ENCODE data around the gene HMGB1. TPM values are rescaled to one million over a fixed set of nuclear protein-coding genes. Genes with fewer than 3 reads are reported as not detected.

Gene HMGB1
- total and polyA plus RNA-seq, 2 donors (not counting 1 experiment from before 2014, with no cell fraction given): 79.2 to 529 TPM

GRCh38 chr13:30415430-30416030 lies 50.2 kb downstream of the HMGB1 start:
- no peaks in the 10 kb centered on the region for H3K36me3 ChIP-seq (replicated peaks in 1 of 2; ENCODE audit: control extremely low read depth in 1 of 2, control insufficient read depth in 1 of 2, extremely low read depth in 1 of 2, insufficient read depth in 2 of 2, low read length in 1 of 2)
- H3K27me3 ChIP-seq (replicated peaks in 1 of 4; ENCODE audit: control extremely low read depth in 1 of 4, control insufficient read depth in 3 of 4, insufficient read depth in 4 of 4, low read length in 3 of 4): no peaks in the 10 kb centered on the region
- Mint-ChIP-seq H3K27ac (peak overlapping the region; percentile 91), H3K27me3 (no peaks in the 10 kb centered on the region), H3K9me3 (ENCODE audit: insufficient read depth) (no peaks in the 10 kb centered on the region), H3K4me1 (peaks cover 79% of the 10 kb centered on the region), H3K4me3 (peak overlapping the region; percentile 80)
- H4K20me1 ChIP-seq (ENCODE audit: control insufficient read depth, insufficient read depth, low read length, poor library complexity, severe bottlenecking): no peaks in the 10 kb centered on the region
- intact Hi-C loops (cut with micrococcal nuclease): no loop called here
- H2AFZ ChIP-seq (ENCODE audit: insufficient read depth, low read depth, low read length, poor library complexity, severe bottlenecking): peak overlapping the region; percentile 72
- peak overlapping the region; percentile 71 for H3K4me2 ChIP-seq (replicated peaks; ENCODE audit: low read depth, low read length, poor library complexity, severe bottlenecking)
- H3K4me1 ChIP-seq (ENCODE audit: control insufficient read depth in 2 of 2, insufficient read depth in 2 of 2, low read length in 2 of 2): peaks cover 44 to 70% of the 10 kb centered on the region in 2 donors
- no peaks in the 10 kb centered on the region for H3K9me3 ChIP-seq (ENCODE audit: control extremely low read depth in 1 of 3, control insufficient read depth in 2 of 3, insufficient read depth in 1 of 3, low read length in 2 of 3)
- TF ChIP-seq, protein P1, sequence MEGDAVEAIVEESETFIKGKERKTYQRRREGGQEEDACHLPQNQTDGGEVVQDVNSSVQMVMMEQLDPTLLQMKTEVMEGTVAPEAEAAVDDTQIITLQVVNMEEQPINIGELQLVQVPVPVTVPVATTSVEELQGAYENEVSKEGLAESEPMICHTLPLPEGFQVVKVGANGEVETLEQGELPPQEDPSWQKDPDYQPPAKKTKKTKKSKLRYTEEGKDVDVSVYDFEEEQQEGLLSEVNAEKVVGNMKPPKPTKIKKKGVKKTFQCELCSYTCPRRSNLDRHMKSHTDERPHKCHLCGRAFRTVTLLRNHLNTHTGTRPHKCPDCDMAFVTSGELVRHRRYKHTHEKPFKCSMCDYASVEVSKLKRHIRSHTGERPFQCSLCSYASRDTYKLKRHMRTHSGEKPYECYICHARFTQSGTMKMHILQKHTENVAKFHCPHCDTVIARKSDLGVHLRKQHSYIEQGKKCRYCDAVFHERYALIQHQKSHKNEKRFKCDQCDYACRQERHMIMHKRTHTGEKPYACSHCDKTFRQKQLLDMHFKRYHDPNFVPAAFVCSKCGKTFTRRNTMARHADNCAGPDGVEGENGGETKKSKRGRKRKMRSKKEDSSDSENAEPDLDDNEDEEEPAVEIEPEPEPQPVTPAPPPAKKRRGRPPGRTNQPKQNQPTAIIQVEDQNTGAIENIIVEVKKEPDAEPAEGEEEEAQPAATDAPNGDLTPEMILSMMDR (IDR thresholded peaks at IDR 0.05): no peak
- no peak for TF ChIP-seq EZH2 (IDR thresholded peaks at IDR 0.05; ENCODE audit: borderline replicate concordance, insufficient read depth, low read depth, low read length, poor library complexity, severe bottlenecking)
- ChIA-PET CTCF (interaction anchor here (1.0 to 4.9 kb wide), 7 partner anchors 9 to 80 kb away, joined by 3 to 38 read pairs (median 5); partner anchors contain the start of gene HMGB1), POLR2A (interaction anchor here (0.9 to 2.5 kb wide), 3 partner anchors 14 to 42 kb away, joined by 3 to 7 read pairs (median 4); no protein-coding TSS in a partner anchor)
- WGBS (ENCODE audit: insufficient coverage): 100% methylated on average over 1 of the region's 3 CpGs
- peak overlapping the region in 4 of 5 experiments; percentile 3 to 65 (median 45) for H3K4me3 ChIP-seq (ENCODE audit: control extremely low read depth in 1 of 5, extremely low read depth in 1 of 5, insufficient read depth in 1 of 5, low read depth in 2 of 5, low read length in 4 of 5)
- no peaks in the 10 kb centered on the region for H3K79me2 ChIP-seq (ENCODE audit: control insufficient read depth, insufficient read depth, low read length)
- DNase-seq (peak; percentile 77), ATAC-seq (ENCODE audit: low read depth) (peak; percentile 78)
- H3K9ac ChIP-seq (ENCODE audit: low read length): peak overlapping the region; percentile 61
- H3K27ac ChIP-seq (ENCODE audit: low read length in 2 of 2): peak overlapping the region; percentile 26 to 88

- H3K4me2 ChIP-seq (replicated peaks; ENCODE audit: low read depth, low read length, poor library complexity, severe bottlenecking): peak overlapping the region; percentile 24
- H3K27me3 Mint-ChIP-seq: no peaks in the 10 kb centered on the region
- no peak overlapping the region for H3K4me3 Mint-ChIP-seq
- no peaks in the 10 kb centered on the region for H3K79me2 ChIP-seq (ENCODE audit: control insufficient read depth, insufficient read depth, low read length)
- H3K27me3 ChIP-seq (replicated peaks in 1 of 4; ENCODE audit: control extremely low read depth in 1 of 4, control insufficient read depth in 3 of 4, insufficient read depth in 4 of 4, low read length in 3 of 4): no peaks in the 10 kb centered on the region
- no peak overlapping the region for H2AFZ ChIP-seq (ENCODE audit: insufficient read depth, low read depth, low read length, poor library complexity, severe bottlenecking)
- TF ChIP-seq, protein P1 (IDR thresholded peaks at IDR 0.05): no peak
- no peak for TF ChIP-seq EZH2 (IDR thresholded peaks at IDR 0.05; ENCODE audit: borderline replicate concordance, insufficient read depth, low read depth, low read length, poor library complexity, severe bottlenecking)
- no peaks in the 10 kb centered on the region for H3K36me3 ChIP-seq (replicated peaks in 1 of 2; ENCODE audit: control extremely low read depth in 1 of 2, control insufficient read depth in 1 of 2, extremely low read depth in 1 of 2, insufficient read depth in 2 of 2, low read length in 1 of 2)
- DNase-seq (no peak), ATAC-seq (ENCODE audit: low read depth) (no peak)
- peak overlapping the region; percentile 33 for H3K27ac Mint-ChIP-seq
- ChIA-PET CTCF (interaction anchor here (1.1 to 9.2 kb wide), 4 partner anchors 8 to 59 kb away, joined by 3 to 93 read pairs (median 5); partner anchors contain the start of gene UBE2L5), POLR2A (interaction anchor here (0.9 to 1.1 kb wide), 3 partner anchors 8 to 31 kb away, joined by 4 to 9 read pairs (median 4); partner anchors contain the start of gene UBE2L5)
- peaks cover 81% of the 10 kb centered on the region for H3K4me1 Mint-ChIP-seq
- intact Hi-C loops (cut with micrococcal nuclease): no loop called here
- H3K4me3 ChIP-seq (ENCODE audit: control extremely low read depth in 1 of 5, extremely low read depth in 1 of 5, insufficient read depth in 1 of 5, low read depth in 2 of 5, low read length in 4 of 5): no peak overlapping the region
- no peaks in the 10 kb centered on the region for H4K20me1 ChIP-seq (ENCODE audit: control insufficient read depth, insufficient read depth, low read length, poor library complexity, severe bottlenecking)
- no peak overlapping the region for H3K27ac ChIP-seq (ENCODE audit: low read length in 2 of 2)
- WGBS (ENCODE audit: insufficient coverage): 10% methylated on average over 2 of the region's 3 CpGs
- H3K9me3 Mint-ChIP-seq (ENCODE audit: insufficient read depth): no peaks in the 10 kb centered on the region
- no peaks in the 10 kb centered on the region for H3K9me3 ChIP-seq (ENCODE audit: control extremely low read depth in 1 of 3, control insufficient read depth in 2 of 3, insufficient read depth in 1 of 3, low read length in 2 of 3)
- no peak overlapping the region for H3K9ac ChIP-seq (ENCODE audit: low read length)
- H3K4me1 ChIP-seq (ENCODE audit: control insufficient read depth in 2 of 2, insufficient read depth in 2 of 2, low read length in 2 of 2): peaks cover 47 to 65% of the 10 kb centered on the region in 2 donors
These were observed 51.9 kb downstream of the HMGB1 start for GRCh38 chr13:30413842-30414241.
